HEK293T (cell line): Measurements from ENCODE around the gene UNC45A.

ENCODE experiments used
- BHLHE40 ChIP-seq: fragments of 450-650 bp; IDR thresholded peaks from 2 replicates; pipeline ENCODE4 v1.6.1; 2016; ENCODE audit warnings: mild to moderate bottlenecking, moderate library complexity, borderline replicate concordance
- FOXA1 ChIP-seq: fragments of 450-650 bp; IDR thresholded peaks from 2 replicates; pipeline ENCODE4 v1.6.1; 2016; ENCODE audit warnings: mild to moderate bottlenecking
- FOXK2 ChIP-seq: fragments of 450-650 bp; IDR thresholded peaks from 2 replicates; pipeline ENCODE4 v1.6.1; 2016; ENCODE audit warnings: mild to moderate bottlenecking
- NFRKB ChIP-seq: fragments of 450-650 bp; IDR thresholded peaks from 2 replicates; pipeline ENCODE4 v1.6.1; 2016; ENCODE audit warnings: mild to moderate bottlenecking, moderate library complexity
- SP1 ChIP-seq: fragments of 450-650 bp; IDR thresholded peaks from 2 replicates; pipeline ENCODE4 v1.6.1; 2017
- SUZ12 ChIP-seq: fragments of 450-650 bp; IDR thresholded peaks from 2 replicates; pipeline ENCODE4 v1.6.1; 2016; ENCODE audit warnings: mild to moderate bottlenecking
- TARDBP ChIP-seq: fragments of 450-650 bp; IDR thresholded peaks from 2 replicates; pipeline ENCODE4 v1.6.1; 2016
- ZNF384 ChIP-seq: fragments of 450-650 bp; IDR thresholded peaks from 2 replicates; pipeline ENCODE4 v1.6.1; 2016

DNA sequence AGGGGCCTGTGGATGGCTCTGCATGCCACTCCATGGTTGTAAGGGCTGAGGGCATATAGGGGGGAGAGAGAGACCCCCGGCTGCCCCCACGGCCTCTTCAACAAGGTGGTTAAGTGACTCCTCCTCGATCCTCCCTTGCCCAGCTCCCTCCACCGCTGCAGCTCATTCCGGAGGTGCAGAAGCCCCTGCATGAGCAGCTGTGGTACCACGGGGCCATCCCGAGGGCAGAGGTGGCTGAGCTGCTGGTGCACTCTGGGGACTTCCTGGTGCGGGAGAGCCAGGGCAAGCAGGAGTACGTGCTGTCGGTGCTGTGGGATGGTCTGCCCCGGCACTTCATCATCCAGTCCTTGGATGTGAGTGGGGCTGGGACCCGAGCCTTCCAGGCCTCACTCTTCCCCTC is 44.2 kb upstream of the UNC45A start:
- TF ChIP-seq SP1: no peak
- no peak for TF ChIP-seq ZNF384
- TF ChIP-seq SUZ12: no peak
- no peak for TF ChIP-seq BHLHE40
- no peak for TF ChIP-seq NFRKB
- TF ChIP-seq TARDBP: no peak
- no peak for TF ChIP-seq FOXK2
- no peak for TF ChIP-seq FOXA1
